Astrocyte of the spinal cord (primary cell): ENCODE measurements around the gene CMC2.

Experiments
- DNase-seq: peaks from one replicate; pipeline ENCODE4 v3.0.0; 2011; ENCODE audit warnings: low read depth, low spot score
- H3K4me3 ChIP-seq: 2 replicates; pipeline ENCODE4 v1.5.1; 2011; ENCODE audit warnings: low read depth, mild to moderate bottlenecking, low read length, moderate library complexity
- CTCF ChIP-seq: IDR thresholded peaks from 2 replicates; pipeline ENCODE4 v1.5.1; 2012; ENCODE audit warnings: low read depth, mild to moderate bottlenecking, low read length, inconsistent platforms
- in situ Hi-C: cut with HindIII; loops from 2 replicates; pipeline ENCODE4 v1.10.0; 2017; ENCODE audit warnings: low sequenced_read_pairs

The CMC2 gene

DNA sequence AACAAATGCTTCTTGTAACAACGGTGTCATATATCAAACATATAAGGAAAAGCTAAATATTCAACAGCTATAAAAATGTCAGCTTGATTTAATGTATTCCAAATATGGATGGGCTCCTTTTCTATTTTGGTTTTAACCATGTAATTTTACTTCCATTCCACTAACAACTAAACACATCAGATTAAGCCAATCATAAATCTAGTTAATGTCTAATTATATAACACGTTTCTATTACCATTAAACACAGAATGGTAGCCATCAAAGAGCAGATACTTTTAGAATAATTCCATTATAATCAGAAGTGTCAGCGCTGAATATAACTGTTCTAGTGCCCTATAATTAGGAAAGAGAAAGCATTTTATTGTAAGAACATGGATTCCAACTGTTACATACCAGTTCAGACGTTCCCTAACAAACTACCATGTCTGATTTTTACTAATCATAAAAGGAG is 10.0 kb downstream of the CMC2 start:
- TF ChIP-seq CTCF, result no peak
- in situ Hi-C loops, result no loop called here
- no peak for DNase-seq
- no peak overlapping the region for H3K4me3 ChIP-seq

DNA sequence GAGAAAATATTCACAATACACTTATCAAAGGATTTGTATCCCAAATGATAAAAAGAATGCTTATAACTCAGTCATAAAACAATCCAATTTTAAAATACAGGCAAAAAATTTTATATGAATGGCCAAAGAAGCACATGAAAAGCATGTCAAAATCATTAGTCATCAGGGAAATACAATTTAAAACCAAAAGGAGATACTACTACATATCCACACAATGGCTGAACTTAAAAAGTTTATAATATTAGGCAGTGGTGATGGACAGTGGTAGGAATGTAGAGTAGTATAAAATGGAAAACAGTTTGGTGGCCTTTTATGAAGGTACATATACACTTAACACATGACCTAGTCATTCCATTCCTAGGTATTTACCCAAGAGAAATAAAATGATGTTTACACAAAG is 12.2 kb downstream of the CMC2 start:
- DNase-seq, result peak; percentile 43
- no peak overlapping the region for H3K4me3 ChIP-seq
- TF ChIP-seq CTCF, result no peak
- in situ Hi-C loops, result no loop called here

DNA sequence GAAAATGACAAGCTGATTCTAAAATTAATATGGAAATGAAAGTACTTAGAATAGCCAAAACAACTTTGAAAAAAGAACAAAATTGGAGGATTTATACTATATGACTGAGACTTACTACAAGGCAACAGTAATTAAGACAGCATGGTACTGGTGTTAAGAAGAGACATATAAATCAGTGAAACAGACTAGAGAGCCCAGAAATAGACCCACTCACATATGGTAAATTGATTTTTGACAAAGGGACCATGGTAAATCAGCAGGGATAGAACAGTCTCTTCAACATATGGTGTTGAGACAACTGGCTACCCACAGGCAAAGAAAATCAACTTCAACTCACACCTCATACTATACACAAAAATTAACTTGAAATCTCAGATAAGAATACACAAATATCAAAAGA is 12.9 kb downstream of the CMC2 start:
- no peak for TF ChIP-seq CTCF
- in situ Hi-C loops, result no loop called here
- no peak for DNase-seq
- H3K4me3 ChIP-seq, result no peak overlapping the region

GRCh38 chr16:80993307-80993706 is 13.4 kb downstream of the CMC2 start:
- TF ChIP-seq CTCF, result no peak
- DNase-seq, result peak; percentile 90
- in situ Hi-C loops, result no loop called here
- H3K4me3 ChIP-seq, result peak overlapping the region; percentile 26

DNA sequence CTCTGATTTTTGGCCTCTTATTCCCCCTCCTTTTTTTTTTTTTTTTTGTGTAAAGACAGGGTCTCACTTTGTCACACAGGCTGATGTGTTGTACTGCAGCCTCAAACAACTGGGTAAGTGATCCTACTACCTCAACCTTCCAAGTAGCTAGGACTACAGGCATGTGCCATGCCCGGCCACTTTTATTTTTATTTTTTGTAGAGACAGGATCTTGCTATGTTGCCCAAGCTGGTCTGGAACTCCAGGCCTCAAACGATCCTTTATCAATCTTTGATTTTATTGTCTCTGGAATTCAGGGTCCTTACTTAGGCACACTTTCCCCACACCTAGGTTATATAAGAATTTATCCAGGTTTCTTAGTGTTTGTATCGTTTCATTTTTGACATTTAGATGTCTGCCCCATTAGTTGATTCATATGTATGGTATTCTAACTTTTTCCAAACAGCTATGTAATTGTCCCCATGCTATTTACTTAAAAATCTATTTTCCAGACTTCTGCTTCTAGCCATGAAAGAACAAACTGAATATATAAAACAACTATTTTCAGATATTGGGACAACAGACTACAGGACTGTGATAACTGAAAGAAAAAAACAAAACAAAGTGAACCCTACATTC is 13.9 kb downstream of the CMC2 start:
- H3K4me3 ChIP-seq, result peak overlapping the region; percentile 21
- in situ Hi-C loops, result no loop called here
- no peak for TF ChIP-seq CTCF
- no peak for DNase-seq

DNA sequence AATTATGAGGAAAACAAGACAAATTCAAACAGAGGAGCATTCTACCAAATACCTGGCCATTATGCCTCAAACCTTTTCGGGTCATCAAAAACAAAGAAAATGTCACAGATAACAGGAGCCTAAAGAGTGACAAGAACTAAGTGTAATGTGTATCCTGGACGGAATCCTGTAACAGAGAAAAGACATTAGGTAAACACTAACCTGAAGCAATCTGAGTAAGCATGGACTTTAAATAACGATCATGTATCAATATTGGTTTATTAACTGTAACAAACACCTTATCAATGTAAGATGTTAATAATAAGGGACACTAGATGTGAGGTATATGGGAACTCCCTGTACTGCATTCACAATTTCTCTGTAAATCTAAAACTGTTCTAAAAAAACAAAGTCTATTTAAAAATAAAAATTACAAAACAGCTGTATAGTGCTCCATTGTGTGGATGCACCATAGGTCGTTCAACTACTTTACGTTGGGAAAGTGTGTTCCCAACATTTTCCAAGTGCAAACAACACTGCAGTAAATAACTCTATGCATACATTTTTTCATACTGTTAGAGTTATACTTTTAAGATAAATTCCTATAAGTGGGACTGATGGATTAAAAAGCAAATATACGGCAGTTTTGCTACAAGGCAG is 14.8 kb downstream of the CMC2 start:
- H3K4me3 ChIP-seq, result no peak overlapping the region
- no peak for TF ChIP-seq CTCF
- in situ Hi-C loops, result no loop called here
- no peak for DNase-seq
